OCI-LY1 (cell line): ENCODE data around the gene GRK1.

Source experiments
- H2AFZ ChIP-seq: fragments of 200-600 bp; sonication (generic), shearing (Covaris generic); 2 replicates; pipeline ENCODE4 v1.6.0; 2014; ENCODE audit warnings: antibody characterized with exemption, mild to moderate bottlenecking, low read length
- H3F3A ChIP-seq: fragments of 200-600 bp; sonication (generic), shearing (Covaris generic); 2 replicates; pipeline ENCODE4 v1.6.0; 2014; ENCODE audit warnings: mild to moderate bottlenecking, antibody characterized with exemption, low read length, moderate library complexity; ENCODE audit not compliant: insufficient read depth
- H3K27ac ChIP-seq: fragments of 200-600 bp; sonication (generic); 2 replicates; pipeline ENCODE4 v1.5.1; 2014; ENCODE audit warnings: low read length, mixed run types, mild to moderate bottlenecking, low read depth; ENCODE audit not compliant: poor library complexity, severe bottlenecking
- H3K27me3 ChIP-seq: fragments of 200-600 bp; sonication (generic); 2 replicates; pipeline ENCODE4 v1.6.0; 2014; ENCODE audit warnings: antibody characterized with exemption, mild to moderate bottlenecking, low read length, moderate library complexity; ENCODE audit not compliant: insufficient read depth
- H3K36me3 ChIP-seq: fragments of 200-600 bp; sonication (generic); 2 replicates; pipeline ENCODE4 v1.6.1; 2014; ENCODE audit warnings: mild to moderate bottlenecking, antibody characterized with exemption, low read length, moderate library complexity, mixed read lengths; ENCODE audit not compliant: insufficient read depth
- H3K4me1 ChIP-seq: fragments of 200-600 bp; sonication (generic); 2 replicates; pipeline ENCODE4 v1.5.1; 2014; ENCODE audit warnings: mild to moderate bottlenecking, low read length, moderate library complexity; ENCODE audit not compliant: insufficient read depth, severe bottlenecking
- H3K4me2 ChIP-seq: fragments of 200-600 bp; sonication (generic), shearing (Covaris generic); 2 replicates; pipeline ENCODE4 v1.6.1; 2014; ENCODE audit warnings: low read length
- H3K4me3 ChIP-seq: fragments of 200-600 bp; sonication (generic); 2 replicates; pipeline ENCODE4 v1.5.1; 2014; ENCODE audit warnings: low read length, low read depth, mild to moderate bottlenecking, mixed read lengths; ENCODE audit not compliant: poor library complexity, severe bottlenecking
- H3K79me2 ChIP-seq: fragments of 200-600 bp; shearing (Covaris generic); 2 replicates; pipeline ENCODE4 v1.6.1; 2016; ENCODE audit warnings: mixed run types, low read length, mixed read lengths; ENCODE audit not compliant: insufficient read depth
- H3K9ac ChIP-seq: fragments of 200-600 bp; sonication (generic), shearing (Covaris generic); 2 replicates; pipeline ENCODE4 v1.6.1; 2014; ENCODE audit warnings: mild to moderate bottlenecking, low read length, mixed read lengths
- H3K9me2 ChIP-seq: fragments of 200-600 bp; sonication (generic), shearing (Covaris generic); 2 replicates; pipeline ENCODE4 v1.6.1; 2014; ENCODE audit warnings: low read depth, mild to moderate bottlenecking, low read length, mixed read lengths
- H3K9me3 ChIP-seq: fragments of 200-600 bp; shearing (Covaris generic); 2 replicates; pipeline ENCODE4 v1.6.1; 2014; ENCODE audit warnings: low read length, mixed read lengths
- H4K20me1 ChIP-seq: fragments of 200-600 bp; sonication (generic), shearing (Covaris generic); 2 replicates; pipeline ENCODE4 v1.6.0; 2016; ENCODE audit warnings: mild to moderate bottlenecking, low read length; ENCODE audit not compliant: insufficient read depth
- EZH2 ChIP-seq: fragments of 200-600 bp; sonication (generic), shearing (Covaris generic); IDR thresholded peaks from 2 replicates; pipeline ENCODE4 v1.8.0; 2017; ENCODE audit warnings: borderline replicate concordance, mixed run types, mild to moderate bottlenecking, antibody characterized with exemption, low read length, moderate library complexity, mixed read lengths
- TF ChIP-seq, protein P1 (sequence below): fragments of 200-600 bp; sonication (generic), shearing (Covaris generic); IDR thresholded peaks from 2 replicates; pipeline ENCODE4 v1.5.1; 2017; ENCODE audit warnings: mild to moderate bottlenecking, antibody characterized with exemption, low read length, moderate library complexity, mixed read lengths

Gene GRK1

GRCh38 chr13:113765564-113765910, 98.5 kb downstream of the GRK1 start:
- Histone ChIP-seq H3K4me2 (no peak overlapping the region), H3K4me3 (no peak overlapping the region), H3K9ac (no peak overlapping the region), H4K20me1 (no peaks in the 10 kb centered on the region), H3K4me1 (no peaks in the 10 kb centered on the region), H3F3A (no peaks in the 10 kb centered on the region), H3K27me3 (peaks cover 12% of the 10 kb centered on the region; the same call in 1 of the 2 replicates), H3K36me3 (no peaks in the 10 kb centered on the region), H3K9me2 (no peaks in the 10 kb centered on the region), H3K79me2 (no peaks in the 10 kb centered on the region), H2AFZ (no peak overlapping the region), H3K9me3 (no peaks in the 10 kb centered on the region), H3K27ac (no peak overlapping the region)
- TF ChIP-seq, protein P1, sequence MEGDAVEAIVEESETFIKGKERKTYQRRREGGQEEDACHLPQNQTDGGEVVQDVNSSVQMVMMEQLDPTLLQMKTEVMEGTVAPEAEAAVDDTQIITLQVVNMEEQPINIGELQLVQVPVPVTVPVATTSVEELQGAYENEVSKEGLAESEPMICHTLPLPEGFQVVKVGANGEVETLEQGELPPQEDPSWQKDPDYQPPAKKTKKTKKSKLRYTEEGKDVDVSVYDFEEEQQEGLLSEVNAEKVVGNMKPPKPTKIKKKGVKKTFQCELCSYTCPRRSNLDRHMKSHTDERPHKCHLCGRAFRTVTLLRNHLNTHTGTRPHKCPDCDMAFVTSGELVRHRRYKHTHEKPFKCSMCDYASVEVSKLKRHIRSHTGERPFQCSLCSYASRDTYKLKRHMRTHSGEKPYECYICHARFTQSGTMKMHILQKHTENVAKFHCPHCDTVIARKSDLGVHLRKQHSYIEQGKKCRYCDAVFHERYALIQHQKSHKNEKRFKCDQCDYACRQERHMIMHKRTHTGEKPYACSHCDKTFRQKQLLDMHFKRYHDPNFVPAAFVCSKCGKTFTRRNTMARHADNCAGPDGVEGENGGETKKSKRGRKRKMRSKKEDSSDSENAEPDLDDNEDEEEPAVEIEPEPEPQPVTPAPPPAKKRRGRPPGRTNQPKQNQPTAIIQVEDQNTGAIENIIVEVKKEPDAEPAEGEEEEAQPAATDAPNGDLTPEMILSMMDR, result no peak
- TF ChIP-seq EZH2, result no peak

DNA sequence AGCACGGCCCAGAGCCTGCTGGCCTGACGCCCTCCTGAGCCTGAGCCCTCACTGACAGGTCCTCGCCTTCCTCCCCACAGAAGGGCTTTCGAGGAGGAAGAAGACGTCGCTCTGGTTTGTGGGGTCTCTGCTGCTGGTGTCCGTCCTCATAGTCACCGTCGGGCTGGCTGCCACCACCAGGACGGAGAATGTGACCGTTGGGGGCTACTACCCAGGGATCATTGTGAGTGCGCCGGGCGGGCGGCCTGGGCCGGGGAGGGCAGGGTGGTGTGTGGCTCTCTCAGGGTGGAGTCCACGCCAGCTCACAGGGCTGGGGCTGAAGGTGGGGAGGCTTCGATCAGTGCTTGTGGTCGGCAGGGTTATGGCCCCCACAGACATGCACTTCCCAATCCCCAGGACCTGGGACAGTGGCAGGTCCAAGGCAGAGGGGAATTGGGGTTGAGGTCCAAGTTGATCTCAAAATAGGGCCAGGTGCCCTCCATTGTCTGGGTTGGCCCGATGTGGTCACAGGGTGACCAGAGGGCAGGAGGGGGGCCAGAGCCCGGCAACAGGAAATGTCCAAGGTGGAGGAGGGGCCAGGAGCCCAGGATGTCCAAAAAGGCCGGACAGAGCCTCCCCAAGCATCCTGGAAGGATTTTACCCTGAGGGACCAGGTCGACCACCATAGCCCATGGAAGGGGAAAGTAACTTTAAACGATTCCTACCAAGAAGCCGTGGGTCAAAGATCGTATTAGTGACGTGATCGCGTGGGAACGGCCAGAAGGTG, 99.2 kb downstream of the GRK1 start:
- Histone ChIP-seq H3K4me2 (no peak overlapping the region), H3K79me2 (no peaks in the 10 kb centered on the region), H3K27ac (no peak overlapping the region), H3K4me1 (no peaks in the 10 kb centered on the region), H3F3A (no peaks in the 10 kb centered on the region), H3K4me3 (no peak overlapping the region), H3K36me3 (no peaks in the 10 kb centered on the region), H3K9me3 (no peaks in the 10 kb centered on the region), H4K20me1 (no peaks in the 10 kb centered on the region), H3K27me3 (peaks cover 12% of the 10 kb centered on the region; the same call in 1 of the 2 replicates), H2AFZ (no peak overlapping the region), H3K9ac (no peak overlapping the region), H3K9me2 (no peaks in the 10 kb centered on the region)
- TF ChIP-seq, protein P1, result no peak
- TF ChIP-seq EZH2, result no peak

DNA sequence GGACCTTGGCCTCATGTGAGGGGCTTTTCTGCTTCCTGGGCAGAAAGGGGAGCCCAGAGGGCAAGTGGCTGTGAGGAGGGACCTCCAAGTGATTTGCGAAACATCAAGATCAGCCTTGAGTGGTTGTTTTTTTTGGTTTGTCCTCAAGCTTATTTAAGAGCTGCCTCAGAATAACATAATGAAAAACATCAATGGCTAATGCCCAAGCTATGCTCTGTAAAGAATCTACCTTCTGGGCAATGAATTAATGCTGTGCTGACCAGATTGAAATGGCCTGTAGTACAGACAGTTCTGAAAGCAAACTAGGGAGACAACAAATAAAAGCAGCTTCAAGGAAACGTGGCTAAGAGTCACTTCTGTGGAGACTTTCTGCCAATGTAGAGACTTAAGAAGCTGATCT, 100.3 kb downstream of the GRK1 start:
- no peaks in the 10 kb centered on the region for H3K4me1 ChIP-seq
- no peak overlapping the region for H3K4me2 ChIP-seq
- TF ChIP-seq, protein P1, result no peak
- no peak for TF ChIP-seq EZH2
- H3K27me3 ChIP-seq, result peaks cover 13% of the 10 kb centered on the region; the same call in 1 of the 2 replicates
- H3K79me2 ChIP-seq, result no peaks in the 10 kb centered on the region
- H3F3A ChIP-seq, result no peaks in the 10 kb centered on the region
- no peaks in the 10 kb centered on the region for H3K9me3 ChIP-seq
- H4K20me1 ChIP-seq, result no peaks in the 10 kb centered on the region
- no peaks in the 10 kb centered on the region for H3K9me2 ChIP-seq
- H3K4me3 ChIP-seq, result no peak overlapping the region
- H3K9ac ChIP-seq, result no peak overlapping the region
- H3K27ac ChIP-seq, result no peak overlapping the region
- no peak overlapping the region for H2AFZ ChIP-seq
- no peaks in the 10 kb centered on the region for H3K36me3 ChIP-seq
